Adrenal gland (tissue), 5 donors: ENCODE data around the gene MMP24OS.

ENCODE experiments used
- POLR2A ChIP-seq, 2 donors: fragments of 450-650 bp; IDR thresholded peaks; one replicate each; pipeline ENCODE4 v1.6.1; 2017; ENCODE audit warnings: antibody characterized with exemption in 2 of 2, mild to moderate bottlenecking in 2 of 2, moderate library complexity in 1 of 2
- TF ChIP-seq, protein P1 (sequence below), 6 experiments: fragments of 450-650 bp in 4 of 6; fragments of 200-600 bp in 2 of 6; sonication (generic) in 1 of 6; IDR thresholded peaks; 1 replicate in 5 of 6; 2 replicates in 1 of 6; pipeline versions ENCODE4 v1.5.1 to v1.8.0; 2016 to 2021; ENCODE audit warnings: antibody characterized with exemption in 6 of 6, mild to moderate bottlenecking in 2 of 6, moderate library complexity in 1 of 6
- donor health status: DM: no; HTN: no; CAD: no.

DNA sequence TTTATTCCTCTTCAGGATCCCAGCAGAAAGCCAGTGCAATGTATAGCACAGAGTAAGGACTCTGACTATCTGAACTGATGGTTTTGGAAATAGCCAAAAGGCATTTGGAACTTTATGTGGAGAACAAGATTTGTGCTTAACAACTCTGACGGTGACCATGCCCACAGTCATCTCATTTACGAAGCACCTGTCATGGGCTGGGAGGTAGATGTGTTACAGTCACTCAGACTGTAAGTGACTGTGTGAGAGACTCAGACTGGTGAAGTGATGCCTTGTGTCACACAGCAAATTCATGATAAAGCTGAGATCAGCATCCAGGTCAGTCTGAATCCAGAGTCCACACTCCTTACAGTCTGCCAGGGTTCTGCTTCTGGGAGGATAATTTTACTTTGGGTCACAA lies 38.2 kb upstream of the MMP24OS start:
- TF ChIP-seq, protein P1, sequence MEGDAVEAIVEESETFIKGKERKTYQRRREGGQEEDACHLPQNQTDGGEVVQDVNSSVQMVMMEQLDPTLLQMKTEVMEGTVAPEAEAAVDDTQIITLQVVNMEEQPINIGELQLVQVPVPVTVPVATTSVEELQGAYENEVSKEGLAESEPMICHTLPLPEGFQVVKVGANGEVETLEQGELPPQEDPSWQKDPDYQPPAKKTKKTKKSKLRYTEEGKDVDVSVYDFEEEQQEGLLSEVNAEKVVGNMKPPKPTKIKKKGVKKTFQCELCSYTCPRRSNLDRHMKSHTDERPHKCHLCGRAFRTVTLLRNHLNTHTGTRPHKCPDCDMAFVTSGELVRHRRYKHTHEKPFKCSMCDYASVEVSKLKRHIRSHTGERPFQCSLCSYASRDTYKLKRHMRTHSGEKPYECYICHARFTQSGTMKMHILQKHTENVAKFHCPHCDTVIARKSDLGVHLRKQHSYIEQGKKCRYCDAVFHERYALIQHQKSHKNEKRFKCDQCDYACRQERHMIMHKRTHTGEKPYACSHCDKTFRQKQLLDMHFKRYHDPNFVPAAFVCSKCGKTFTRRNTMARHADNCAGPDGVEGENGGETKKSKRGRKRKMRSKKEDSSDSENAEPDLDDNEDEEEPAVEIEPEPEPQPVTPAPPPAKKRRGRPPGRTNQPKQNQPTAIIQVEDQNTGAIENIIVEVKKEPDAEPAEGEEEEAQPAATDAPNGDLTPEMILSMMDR (IDR thresholded peaks at IDR 0.05) = no peak
- TF ChIP-seq POLR2A (IDR thresholded peaks at IDR 0.05) = no peak
